ENCODE results near the gene UPK1A. TPM values are rescaled to one million over a fixed set of nuclear protein-coding genes. Genes with fewer than 3 reads are reported as not detected.

UPK1A gene
- total and polyA plus RNA-seq, 2 of the 8 experiments (the other 6 are each of a cell fraction or from before 2014, with no cell fraction given) = 0.56 to 9.9 TPM

DNA sequence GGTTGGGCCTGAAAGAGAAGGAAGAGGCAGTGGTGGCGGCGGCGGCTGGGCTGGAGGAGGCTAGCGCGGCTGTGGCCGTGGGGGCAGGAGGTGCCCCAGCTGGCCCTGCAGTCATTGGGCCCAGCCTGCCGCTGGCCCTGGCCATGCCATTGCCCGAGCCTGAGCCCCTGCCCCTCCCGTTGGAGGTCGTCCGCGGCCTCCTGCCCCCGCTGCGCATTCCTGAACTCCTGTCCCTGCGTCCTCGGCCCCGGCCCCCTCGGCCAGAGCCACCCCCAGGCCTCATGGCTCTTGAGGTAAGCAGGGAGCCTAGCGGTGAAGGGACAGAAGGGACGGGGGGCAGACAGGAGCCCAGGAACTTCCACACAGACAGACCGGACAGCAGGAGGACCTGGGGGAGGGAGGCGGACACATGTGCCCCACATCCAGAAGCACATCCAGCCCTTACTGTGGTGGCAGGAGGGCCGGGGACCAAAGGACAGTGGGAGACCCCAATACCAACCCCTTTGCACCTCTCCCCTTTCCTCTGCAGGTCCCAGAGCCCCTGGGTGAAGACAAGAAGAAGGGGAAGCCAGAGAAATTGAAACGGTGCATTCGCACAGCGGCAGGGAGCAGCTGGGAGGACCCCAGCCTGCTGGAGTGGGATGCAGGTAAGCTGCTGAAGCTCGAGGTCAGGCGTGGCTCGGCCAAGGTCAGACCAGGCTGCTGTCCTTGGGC lies 32.4 kb upstream of the UPK1A start (continued):
- TF ChIP-seq, protein P1, sequence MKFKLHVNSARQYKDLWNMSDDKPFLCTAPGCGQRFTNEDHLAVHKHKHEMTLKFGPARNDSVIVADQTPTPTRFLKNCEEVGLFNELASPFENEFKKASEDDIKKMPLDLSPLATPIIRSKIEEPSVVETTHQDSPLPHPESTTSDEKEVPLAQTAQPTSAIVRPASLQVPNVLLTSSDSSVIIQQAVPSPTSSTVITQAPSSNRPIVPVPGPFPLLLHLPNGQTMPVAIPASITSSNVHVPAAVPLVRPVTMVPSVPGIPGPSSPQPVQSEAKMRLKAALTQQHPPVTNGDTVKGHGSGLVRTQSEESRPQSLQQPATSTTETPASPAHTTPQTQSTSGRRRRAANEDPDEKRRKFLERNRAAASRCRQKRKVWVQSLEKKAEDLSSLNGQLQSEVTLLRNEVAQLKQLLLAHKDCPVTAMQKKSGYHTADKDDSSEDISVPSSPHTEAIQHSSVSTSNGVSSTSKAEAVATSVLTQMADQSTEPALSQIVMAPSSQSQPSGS (IDR thresholded peaks at IDR 0.05; ENCODE audit: low read length) = no peak
- TF ChIP-seq ZNF274 (IDR thresholded peaks at IDR 0.05; ENCODE audit: borderline replicate concordance, extremely low read depth, low read length) (no peak), GTF2F1 (IDR thresholded peaks at IDR 0.05; ENCODE audit: borderline replicate concordance, low read depth, low read length) (no peak)
- TF ChIP-seq, protein P2, sequence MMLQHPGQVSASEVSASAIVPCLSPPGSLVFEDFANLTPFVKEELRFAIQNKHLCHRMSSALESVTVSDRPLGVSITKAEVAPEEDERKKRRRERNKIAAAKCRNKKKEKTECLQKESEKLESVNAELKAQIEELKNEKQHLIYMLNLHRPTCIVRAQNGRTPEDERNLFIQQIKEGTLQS (IDR thresholded peaks at IDR 0.05; ENCODE audit: insufficient read depth, low read depth, low read length) = no peak

Data from H1 (cell line).